Astrocyte of the spinal cord (primary cell): ENCODE data around the gene KAZN.

ENCODE experiments used
- DNase-seq: peaks from one replicate; pipeline ENCODE4 v3.0.0; 2011; ENCODE audit warnings: low read depth, low spot score
- H3K4me3 ChIP-seq: 2 replicates; pipeline ENCODE4 v1.5.1; 2011; ENCODE audit warnings: low read depth, mild to moderate bottlenecking, low read length, moderate library complexity
- CTCF ChIP-seq: IDR thresholded peaks from 2 replicates; pipeline ENCODE4 v1.5.1; 2012; ENCODE audit warnings: low read depth, mild to moderate bottlenecking, low read length, inconsistent platforms
- in situ Hi-C: cut with HindIII; loops from 2 replicates; pipeline ENCODE4 v1.10.0; 2017; ENCODE audit warnings: low sequenced_read_pairs

The KAZN gene

GRCh38 chr1:15115542-15116330, 517.3 kb downstream of the KAZN start:
- no peak for DNase-seq
- no peak overlapping the region for H3K4me3 ChIP-seq
- TF ChIP-seq CTCF = no peak
- in situ Hi-C loops = no loop called here

GRCh38 chr1:15116966-15117365, 518.5 kb downstream of the KAZN start:
- H3K4me3 ChIP-seq = no peak overlapping the region
- no peak for TF ChIP-seq CTCF
- DNase-seq = no peak
- in situ Hi-C loops = no loop called here

- in situ Hi-C loops = no loop called here
- no peak for TF ChIP-seq CTCF
- H3K4me3 ChIP-seq = no peak overlapping the region
- DNase-seq = no peak
Observed at GRCh38 chr1:15117671-15118325, 519.3 kb downstream of the KAZN start.

- no peak for TF ChIP-seq CTCF
- in situ Hi-C loops = no loop called here
- DNase-seq = no peak
- no peak overlapping the region for H3K4me3 ChIP-seq
Observed at GRCh38 chr1:15118579-15118978, 520.1 kb downstream of the KAZN start.

GRCh38 chr1:15120251-15120945, 521.9 kb downstream of the KAZN start:
- DNase-seq = no peak
- H3K4me3 ChIP-seq = no peak overlapping the region
- TF ChIP-seq CTCF = no peak
- in situ Hi-C loops = no loop called here

- no peak for TF ChIP-seq CTCF
- in situ Hi-C loops = no loop called here
- no peak for DNase-seq
- no peak overlapping the region for H3K4me3 ChIP-seq
Observed at GRCh38 chr1:15122331-15122730, 523.8 kb downstream of the KAZN start.
